GM10266 (cell line): ENCODE results near the gene TFPT.

Experiments
- DNase-seq: peaks from one replicate; pipeline ENCODE4 v3.0.0; 2012; ENCODE audit errors: extremely low spot score
- TF ChIP-seq, protein P1 (sequence below): IDR thresholded peaks from 2 replicates; pipeline ENCODE4 v1.5.1; 2012; ENCODE audit warnings: mild to moderate bottlenecking, low read depth; ENCODE audit not compliant: control insufficient read depth, insufficient read depth; ENCODE audit errors: missing control alignments

TFPT gene

DNA sequence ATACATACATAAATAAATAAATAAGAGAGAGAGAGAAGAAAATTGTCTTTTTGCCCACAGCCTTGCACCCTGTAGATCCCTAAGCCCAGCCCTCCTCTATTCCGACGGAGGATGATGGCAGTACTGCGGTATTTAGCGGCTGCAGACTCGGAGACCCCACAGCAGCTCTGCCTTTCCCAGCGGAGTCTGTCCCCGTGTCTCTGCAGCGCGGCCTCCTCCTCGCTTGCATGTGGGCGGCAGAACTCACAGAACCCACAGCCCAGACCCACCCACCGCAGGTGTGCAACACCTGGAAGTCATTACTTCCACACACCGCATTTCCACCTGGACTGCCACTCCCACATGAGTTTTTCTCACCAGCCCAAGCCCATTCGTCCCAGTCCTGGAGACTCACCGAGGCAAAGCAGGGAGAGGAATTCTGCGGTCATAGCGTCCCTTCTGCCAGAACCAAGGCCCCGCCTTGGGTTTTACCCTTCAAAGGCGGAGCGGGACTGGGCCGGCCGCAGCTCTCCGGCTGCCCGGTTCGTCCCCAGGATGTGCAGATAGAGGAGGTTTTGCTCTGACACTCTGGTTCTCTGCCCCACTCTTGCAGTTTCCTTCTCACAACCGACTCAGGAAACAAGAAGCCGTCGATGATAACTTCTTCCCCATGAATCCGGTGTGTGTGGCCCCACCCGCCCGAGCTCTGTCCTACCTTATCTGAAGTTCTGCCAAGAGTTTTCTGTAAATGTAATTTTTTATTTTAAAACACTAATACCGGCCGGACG is 51.9 kb downstream of the TFPT start, which contains the start of gene VSTM1:
TSS of gene VSTM1 (minus strand) at position 548 of the 767 bp plus-strand sequence. CDS start at position 428, 120 bp downstream.
- TF ChIP-seq, protein P1, sequence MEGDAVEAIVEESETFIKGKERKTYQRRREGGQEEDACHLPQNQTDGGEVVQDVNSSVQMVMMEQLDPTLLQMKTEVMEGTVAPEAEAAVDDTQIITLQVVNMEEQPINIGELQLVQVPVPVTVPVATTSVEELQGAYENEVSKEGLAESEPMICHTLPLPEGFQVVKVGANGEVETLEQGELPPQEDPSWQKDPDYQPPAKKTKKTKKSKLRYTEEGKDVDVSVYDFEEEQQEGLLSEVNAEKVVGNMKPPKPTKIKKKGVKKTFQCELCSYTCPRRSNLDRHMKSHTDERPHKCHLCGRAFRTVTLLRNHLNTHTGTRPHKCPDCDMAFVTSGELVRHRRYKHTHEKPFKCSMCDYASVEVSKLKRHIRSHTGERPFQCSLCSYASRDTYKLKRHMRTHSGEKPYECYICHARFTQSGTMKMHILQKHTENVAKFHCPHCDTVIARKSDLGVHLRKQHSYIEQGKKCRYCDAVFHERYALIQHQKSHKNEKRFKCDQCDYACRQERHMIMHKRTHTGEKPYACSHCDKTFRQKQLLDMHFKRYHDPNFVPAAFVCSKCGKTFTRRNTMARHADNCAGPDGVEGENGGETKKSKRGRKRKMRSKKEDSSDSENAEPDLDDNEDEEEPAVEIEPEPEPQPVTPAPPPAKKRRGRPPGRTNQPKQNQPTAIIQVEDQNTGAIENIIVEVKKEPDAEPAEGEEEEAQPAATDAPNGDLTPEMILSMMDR, result no peak
- DNase-seq, result no peak

DNA sequence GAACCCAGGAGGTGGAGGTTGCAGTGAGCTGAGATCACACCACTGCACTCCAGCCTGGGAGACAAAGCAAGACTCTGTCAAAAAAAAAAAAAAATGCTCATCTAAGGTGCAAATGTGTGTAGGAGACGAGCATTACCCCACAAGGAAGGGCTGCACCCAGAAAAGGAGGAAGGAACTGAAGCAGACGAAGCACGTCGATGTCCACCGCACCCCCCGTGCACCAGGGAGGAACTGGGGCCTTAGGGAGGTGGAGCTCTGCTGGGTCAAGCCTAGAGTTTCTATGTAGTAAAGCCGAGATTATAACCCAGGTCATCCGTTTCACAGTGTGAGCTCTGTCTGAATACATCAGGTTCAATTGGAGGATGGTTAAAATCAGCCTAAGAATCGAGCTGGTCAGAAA is 52.8 kb downstream of the TFPT start:
- DNase-seq, result no peak
- TF ChIP-seq, protein P1, result no peak
